Stimulated activated memory B cell treated with anti-CD40 and anti-IgM and Interleukin-4, amounts not matched to agents 10 μg/mL and 1 μg/mL and 100 μg/mL, for 72 hours (primary cell): ENCODE data around the gene PRAMEF4.
"Not testable (repeated sequence)": the region's sequence is repeated elsewhere in the genome, so short reads cannot be mapped to it uniquely, and the experiment has no call there.

Experiments
- ATAC-seq: fragments of 150-1000 bp; cut with Tn5 transposase; 2 replicates; pipeline ENCODE4 v1.10.0; 2021
- H3K27ac Mint-ChIP-seq: one replicate; pipeline ENCODE4 v1.8.0; 2022; ENCODE audit warnings: mild to moderate bottlenecking, mixed read lengths
- H3K27me3 Mint-ChIP-seq: one replicate; pipeline ENCODE4 v1.8.0; 2022; ENCODE audit warnings: mixed read lengths
- H3K36me3 Mint-ChIP-seq: one replicate; pipeline ENCODE4 v1.8.0; 2022; ENCODE audit warnings: mixed read lengths
- H3K4me1 Mint-ChIP-seq: one replicate; pipeline ENCODE4 v1.8.0; 2022; ENCODE audit warnings: mixed read lengths
- H3K4me3 Mint-ChIP-seq: one replicate; pipeline ENCODE4 v1.8.0; 2022; ENCODE audit warnings: mild to moderate bottlenecking, moderate library complexity, mixed read lengths
- H3K9me3 Mint-ChIP-seq: one replicate; pipeline ENCODE4 v1.8.0; 2022; ENCODE audit warnings: mixed read lengths

Gene PRAMEF4

GRCh38 chr1:12886101-12886500 lies at the start of gene PRAMEF4:
Gene PRAMEF4, minus strand, starts transcription at chr1:12886201. Its CDS starts 2,807 bp downstream, at chr1:12883394.
- H3K9me3 Mint-ChIP-seq, H3K27me3 Mint-ChIP-seq, H3K4me3 Mint-ChIP-seq, H3K36me3 Mint-ChIP-seq, H3K4me1 Mint-ChIP-seq, H3K27ac Mint-ChIP-seq, ATAC-seq: not testable (repeated sequence)

- not testable (repeated sequence) for H3K4me3 Mint-ChIP-seq, H3K36me3 Mint-ChIP-seq, H3K27ac Mint-ChIP-seq, H3K27me3 Mint-ChIP-seq, ATAC-seq, H3K9me3 Mint-ChIP-seq, H3K4me1 Mint-ChIP-seq
These were observed 38.4 kb upstream of the PRAMEF4 start for GRCh38 chr1:12924368-12924767.

- H3K4me1 Mint-ChIP-seq, H3K27me3 Mint-ChIP-seq, ATAC-seq: not testable (repeated sequence)
These were observed 35.7 kb upstream of the PRAMEF4 start for GRCh38 chr1:12921749-12922148.

DNA sequence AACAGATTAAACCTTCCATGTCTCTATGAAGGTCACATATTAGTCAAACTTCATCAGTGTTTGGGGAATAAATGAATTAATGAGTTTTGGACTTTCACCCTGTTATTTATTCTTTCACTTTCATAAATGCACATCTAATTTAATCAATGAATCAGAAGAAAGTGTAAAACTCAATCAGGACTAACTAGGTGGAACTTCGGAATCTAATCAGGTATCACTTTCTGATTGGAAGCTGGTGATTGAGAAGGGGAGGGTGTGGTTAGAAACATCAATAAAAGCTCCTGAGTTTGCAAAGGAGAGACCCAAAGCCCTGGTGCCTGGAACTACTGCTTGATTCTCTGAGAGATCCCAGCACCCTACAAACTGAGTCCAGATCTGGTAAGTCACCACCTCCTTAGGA lies 30.3 kb upstream of the PRAMEF4 start, which contains the start of gene PRAMEF7:
Gene PRAMEF7, plus strand, starts transcription at position 301 of the 400 bp plus-strand sequence. CDS start 1,083 bp downstream, outside the sequence.
- H3K4me1 Mint-ChIP-seq, H3K4me3 Mint-ChIP-seq, ATAC-seq, H3K9me3 Mint-ChIP-seq, H3K36me3 Mint-ChIP-seq, H3K27me3 Mint-ChIP-seq, H3K27ac Mint-ChIP-seq: not testable (repeated sequence)

More at GRCh38 chr1:12921749-12922148, 35.7 kb upstream of the PRAMEF4 start:
- H3K27ac Mint-ChIP-seq, H3K9me3 Mint-ChIP-seq, H3K4me3 Mint-ChIP-seq, H3K36me3 Mint-ChIP-seq: not testable (repeated sequence)

GRCh38 chr1:12903793-12904572 lies 18.0 kb upstream of the PRAMEF4 start:
- H3K27ac Mint-ChIP-seq, H3K4me1 Mint-ChIP-seq, H3K9me3 Mint-ChIP-seq, H3K27me3 Mint-ChIP-seq, ATAC-seq, H3K4me3 Mint-ChIP-seq, H3K36me3 Mint-ChIP-seq: not testable (repeated sequence)

GRCh38 chr1:12899186-12899585 lies 13.2 kb upstream of the PRAMEF4 start:
- not testable (repeated sequence) for ATAC-seq, H3K4me1 Mint-ChIP-seq, H3K9me3 Mint-ChIP-seq, H3K36me3 Mint-ChIP-seq, H3K27ac Mint-ChIP-seq, H3K27me3 Mint-ChIP-seq, H3K4me3 Mint-ChIP-seq

- ATAC-seq, H3K9me3 Mint-ChIP-seq, H3K36me3 Mint-ChIP-seq, H3K4me3 Mint-ChIP-seq, H3K4me1 Mint-ChIP-seq, H3K27me3 Mint-ChIP-seq, H3K27ac Mint-ChIP-seq: not testable (repeated sequence)
These were observed 12.2 kb upstream of the PRAMEF4 start, which contains the start of gene PRAMEF10 for GRCh38 chr1:12898170-12898569. Gene PRAMEF10, minus strand, starts transcription at chr1:12898270. Its CDS starts 2,423 bp downstream, at chr1:12895847.

DNA sequence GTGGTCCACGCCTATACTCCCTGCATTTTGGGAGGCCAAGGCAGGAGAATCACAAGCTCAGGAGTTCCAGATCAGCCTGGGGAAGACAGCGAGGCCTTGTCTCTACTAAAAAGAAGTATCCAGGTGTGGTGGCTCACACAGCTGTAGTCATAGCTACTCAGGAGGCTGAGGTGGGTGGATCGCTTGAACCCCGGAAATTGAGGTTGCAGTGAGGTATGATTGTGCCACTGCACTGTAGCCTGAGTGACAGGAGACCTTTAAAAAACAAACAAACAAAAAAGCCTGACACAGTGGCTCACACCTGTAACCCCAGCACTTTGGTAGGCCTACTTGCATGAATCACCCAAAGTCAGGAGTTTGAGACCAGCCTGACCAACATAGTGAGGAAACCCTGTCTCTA lies 7.5 kb downstream of the PRAMEF4 start:
- not testable (repeated sequence) for H3K36me3 Mint-ChIP-seq, H3K4me1 Mint-ChIP-seq, H3K4me3 Mint-ChIP-seq, H3K27me3 Mint-ChIP-seq, ATAC-seq, H3K9me3 Mint-ChIP-seq, H3K27ac Mint-ChIP-seq

GRCh38 chr1:12863131-12863880 lies 22.7 kb downstream of the PRAMEF4 start:
- H3K36me3 Mint-ChIP-seq, H3K27me3 Mint-ChIP-seq, H3K27ac Mint-ChIP-seq: not testable (repeated sequence)

DNA sequence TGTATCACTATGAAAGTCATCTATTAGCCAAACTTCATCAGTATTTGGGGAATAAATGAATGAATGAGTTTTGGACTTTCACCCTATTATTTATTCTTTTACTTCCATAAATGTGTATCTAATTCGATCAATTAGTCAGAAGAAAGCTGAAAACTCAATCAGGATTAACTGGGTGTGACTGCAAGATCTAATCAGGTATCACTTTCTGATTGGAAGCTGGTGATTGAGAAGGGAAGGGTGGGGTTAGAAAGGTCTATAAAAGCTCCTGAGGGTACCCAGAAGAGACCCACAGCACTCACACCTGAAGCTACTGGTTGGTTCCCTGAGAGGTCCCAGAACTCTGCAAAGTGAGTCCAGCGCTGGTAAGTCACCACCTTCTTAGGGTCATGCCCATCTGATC lies 29.2 kb downstream of the PRAMEF4 start, which contains the start of gene PRAMEF2:
Gene PRAMEF2, plus strand, starts transcription at position 301 of the 400 bp plus-strand sequence. CDS start 1,924 bp downstream, outside the sequence.
- not testable (repeated sequence) for ATAC-seq, H3K27ac Mint-ChIP-seq, H3K27me3 Mint-ChIP-seq, H3K36me3 Mint-ChIP-seq, H3K9me3 Mint-ChIP-seq, H3K4me3 Mint-ChIP-seq, H3K4me1 Mint-ChIP-seq

More at GRCh38 chr1:12863131-12863880, 22.7 kb downstream of the PRAMEF4 start:
- not testable (repeated sequence) for ATAC-seq, H3K4me1 Mint-ChIP-seq, H3K9me3 Mint-ChIP-seq, H3K4me3 Mint-ChIP-seq

GRCh38 chr1:12851779-12852178 lies 34.2 kb downstream of the PRAMEF4 start:
- no peak overlapping the region for H3K27ac Mint-ChIP-seq

DNA sequence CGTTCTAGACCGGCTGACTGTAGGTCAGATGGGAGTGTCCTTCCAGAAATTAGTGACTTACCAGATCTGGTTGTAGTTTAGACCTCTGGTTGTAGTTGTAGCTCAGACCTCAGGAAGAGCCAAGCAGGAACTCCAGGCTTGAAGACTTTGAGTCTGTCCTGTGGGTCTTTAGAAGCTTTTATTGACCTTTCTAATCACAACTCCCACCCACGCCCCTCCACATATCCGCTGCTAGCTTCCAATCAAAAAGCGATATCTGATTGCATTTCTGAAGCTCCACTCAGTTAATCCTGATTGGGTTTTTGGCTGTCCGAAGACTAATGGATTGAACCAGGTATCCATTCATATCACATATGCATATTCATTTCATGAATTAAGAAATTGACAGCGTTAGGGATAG lies 37.4 kb downstream of the PRAMEF4 start, which contains the start of gene HNRNPCL1:
Gene HNRNPCL1, minus strand, starts transcription at position 101 of the 400 bp plus-strand sequence. CDS start 431 bp downstream, outside the sequence.
- not testable (repeated sequence) for H3K4me1 Mint-ChIP-seq, H3K27me3 Mint-ChIP-seq, H3K4me3 Mint-ChIP-seq, ATAC-seq, H3K9me3 Mint-ChIP-seq, H3K27ac Mint-ChIP-seq, H3K36me3 Mint-ChIP-seq

More at GRCh38 chr1:12851779-12852178, 34.2 kb downstream of the PRAMEF4 start:
- Mint-ChIP-seq H3K9me3 (peaks cover 7% of the 10 kb centered on the region), H3K4me3 (no peak overlapping the region), H3K36me3 (no peaks in the 10 kb centered on the region), H3K4me1 (no peaks in the 10 kb centered on the region), H3K27me3 (no peaks in the 10 kb centered on the region)
- ATAC-seq = no peak

DNA sequence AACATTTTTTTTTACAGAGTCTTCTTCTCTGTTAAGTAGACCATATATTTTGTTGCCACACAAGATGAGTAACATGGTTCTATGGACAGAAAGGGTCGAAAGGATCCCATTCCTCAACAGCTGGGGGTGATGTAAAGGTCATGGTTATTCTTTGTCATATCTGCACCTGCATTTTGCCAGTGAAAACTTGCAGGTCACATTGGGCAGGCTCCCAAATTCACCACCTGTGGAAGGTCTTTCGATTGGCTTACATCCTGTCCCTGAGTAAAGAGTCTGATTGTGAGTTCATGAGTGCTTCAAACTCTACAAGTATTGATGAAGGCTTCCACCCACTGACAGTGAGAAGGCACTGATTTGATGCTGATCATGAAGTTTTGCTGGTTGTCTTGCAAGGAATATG lies 52.8 kb downstream of the PRAMEF4 start:
- H3K36me3 Mint-ChIP-seq, ATAC-seq, H3K4me1 Mint-ChIP-seq, H3K27me3 Mint-ChIP-seq, H3K4me3 Mint-ChIP-seq, H3K27ac Mint-ChIP-seq, H3K9me3 Mint-ChIP-seq: not testable (repeated sequence)

GRCh38 chr1:12831310-12831709 lies 54.7 kb downstream of the PRAMEF4 start, which contains the start of gene PRAMEF11:
Gene PRAMEF11, minus strand, starts transcription at chr1:12831410. Its CDS starts 2,621 bp downstream, at chr1:12828789.
- H3K27ac Mint-ChIP-seq, H3K36me3 Mint-ChIP-seq, ATAC-seq, H3K4me3 Mint-ChIP-seq, H3K4me1 Mint-ChIP-seq, H3K27me3 Mint-ChIP-seq, H3K9me3 Mint-ChIP-seq: not testable (repeated sequence)
